OCI-LY3 (cell line): Measurements from ENCODE around the gene SYNE2.

Experiments
- EZH2phosphoT487 ChIP-seq: fragments of 200-600 bp; shearing (Covaris generic); IDR thresholded peaks from 2 replicates; pipeline ENCODE4 v1.6.1; 2018; ENCODE audit warnings: antibody characterized with exemption, mixed run types, low read depth
- TF ChIP-seq, protein P1 (sequence below): fragments of 200-600, 300-600 bp; sonication (generic); IDR thresholded peaks from 2 replicates; pipeline ENCODE4 v1.5.1; 2014; ENCODE audit warnings: antibody characterized with exemption, low read length, low read depth

DNA sequence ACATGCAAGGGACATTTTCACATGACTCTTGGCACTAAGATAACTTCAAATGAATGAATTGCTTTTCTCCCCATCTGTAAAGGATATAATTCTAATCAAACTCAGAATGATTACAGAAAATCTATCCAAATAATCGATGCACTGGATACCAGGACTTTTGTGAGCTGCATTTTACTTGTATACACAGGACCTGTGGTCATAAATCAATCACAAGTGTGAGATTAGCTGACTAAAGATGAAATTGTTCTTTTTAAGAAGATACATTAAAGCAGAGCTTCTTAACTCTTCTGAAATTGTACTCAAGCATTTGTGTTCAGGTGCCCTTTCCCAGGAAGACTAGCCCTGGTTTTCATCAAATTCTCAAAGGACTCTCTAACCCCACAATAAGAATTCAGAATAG, 375.1 kb downstream of the SYNE2 start:
- TF ChIP-seq, protein P1, sequence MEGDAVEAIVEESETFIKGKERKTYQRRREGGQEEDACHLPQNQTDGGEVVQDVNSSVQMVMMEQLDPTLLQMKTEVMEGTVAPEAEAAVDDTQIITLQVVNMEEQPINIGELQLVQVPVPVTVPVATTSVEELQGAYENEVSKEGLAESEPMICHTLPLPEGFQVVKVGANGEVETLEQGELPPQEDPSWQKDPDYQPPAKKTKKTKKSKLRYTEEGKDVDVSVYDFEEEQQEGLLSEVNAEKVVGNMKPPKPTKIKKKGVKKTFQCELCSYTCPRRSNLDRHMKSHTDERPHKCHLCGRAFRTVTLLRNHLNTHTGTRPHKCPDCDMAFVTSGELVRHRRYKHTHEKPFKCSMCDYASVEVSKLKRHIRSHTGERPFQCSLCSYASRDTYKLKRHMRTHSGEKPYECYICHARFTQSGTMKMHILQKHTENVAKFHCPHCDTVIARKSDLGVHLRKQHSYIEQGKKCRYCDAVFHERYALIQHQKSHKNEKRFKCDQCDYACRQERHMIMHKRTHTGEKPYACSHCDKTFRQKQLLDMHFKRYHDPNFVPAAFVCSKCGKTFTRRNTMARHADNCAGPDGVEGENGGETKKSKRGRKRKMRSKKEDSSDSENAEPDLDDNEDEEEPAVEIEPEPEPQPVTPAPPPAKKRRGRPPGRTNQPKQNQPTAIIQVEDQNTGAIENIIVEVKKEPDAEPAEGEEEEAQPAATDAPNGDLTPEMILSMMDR, result no peak
- no peak for TF ChIP-seq EZH2phosphoT487
